OCI-LY7 (cell line): ENCODE results near the gene PLXDC1. TPM values are rescaled to one million over a fixed set of nuclear protein-coding genes. Genes with fewer than 3 reads are reported as not detected.
"Not testable (repeated sequence)": the region's sequence is repeated elsewhere in the genome, so short reads cannot be mapped to it uniquely, and the experiment has no call there.

Experiments
- BruUV-seq: library from RNA; stranded (reverse); fragments of 400-500 nt; replicated peaks from 2 replicates; lab custom pipeline; 2021; lab: Mats Ljungman, UMichigan
- CTCF ChIA-PET: fragments of 300-600 bp; sonication (Branson Sonifier 250); formaldehyde crosslinking; loops from one replicate; lab custom pipeline; 2022; ENCODE audit warnings: antibody characterized with exemption; ENCODE audit not compliant: unreplicated experiment; lab: Charles Lee
- POLR2A ChIA-PET: fragments of 300-600 bp; sonication (Branson Sonifier 250); formaldehyde crosslinking; loops from one replicate; lab custom pipeline; 2022; ENCODE audit warnings: antibody characterized with exemption; lab: Charles Lee
- DNase-seq: peaks from one replicate; pipeline ENCODE4 v3.0.0-alpha.2; 2015; ENCODE audit warnings: low spot score
- H2AFZ ChIP-seq: fragments of 200-600 bp; sonication (generic), shearing (Covaris generic); 2 replicates; pipeline ENCODE4 v1.6.1; 2014; ENCODE audit warnings: mild to moderate bottlenecking, antibody characterized with exemption, low read length, moderate library complexity
- H3K27ac ChIP-seq: fragments of 200-600 bp; sonication (generic); 2 replicates; pipeline ENCODE4 v1.5.1; 2014; ENCODE audit warnings: mixed run types, low read depth, mild to moderate bottlenecking, moderate library complexity, low read length, inconsistent platforms; ENCODE audit not compliant: poor library complexity, severe bottlenecking
- H3K36me3 ChIP-seq: fragments of 200-600 bp; sonication (generic); 2 replicates; pipeline ENCODE4 v1.6.1; 2014; ENCODE audit warnings: mild to moderate bottlenecking, antibody characterized with exemption, low read length, moderate library complexity, mixed read lengths; ENCODE audit not compliant: insufficient read depth
- H3K4me1 ChIP-seq: fragments of 200-600 bp; sonication (generic); 2 replicates; pipeline ENCODE4 v1.5.1; 2014; ENCODE audit warnings: mild to moderate bottlenecking, low read length; ENCODE audit not compliant: insufficient read depth, poor library complexity, severe bottlenecking
- H3K4me2 ChIP-seq: fragments of 200-600 bp; sonication (generic); 2 replicates; pipeline ENCODE4 v1.6.1; 2014; ENCODE audit warnings: mild to moderate bottlenecking, low read length
- H3K4me3 ChIP-seq: fragments of 200-600 bp; sonication (generic); 2 replicates; pipeline ENCODE4 v1.5.1; 2014; ENCODE audit warnings: mild to moderate bottlenecking, low read depth, low read length; ENCODE audit not compliant: poor library complexity, severe bottlenecking
- H3K79me2 ChIP-seq: fragments of 200-600 bp; sonication (generic); 2 replicates; pipeline ENCODE4 v1.6.1; 2016; ENCODE audit warnings: low read depth, mild to moderate bottlenecking, low read length, moderate library complexity, mixed read lengths; ENCODE audit not compliant: insufficient read depth
- H3K9me2 ChIP-seq: fragments of 200-600 bp; sonication (generic); 2 replicates; pipeline ENCODE4 v1.6.1; 2016; ENCODE audit warnings: mild to moderate bottlenecking, low read length, mixed read lengths; ENCODE audit not compliant: insufficient read depth
- H3K9me3 ChIP-seq: fragments of 200-600 bp; sonication (generic); 2 replicates; pipeline ENCODE4 v1.6.1; 2014; ENCODE audit warnings: mild to moderate bottlenecking, mixed run types, low read length, mixed read lengths
- H4K20me1 ChIP-seq: fragments of 200-600 bp; sonication (generic); 2 replicates; pipeline ENCODE4 v1.6.1; 2014; ENCODE audit warnings: mild to moderate bottlenecking, antibody characterized with exemption, low read length, moderate library complexity, mixed read lengths; ENCODE audit not compliant: insufficient read depth
- EZH2phosphoT487 ChIP-seq: fragments of 200-600 bp; sonication (generic); IDR thresholded peaks from 2 replicates; pipeline ENCODE4 v1.6.1; 2018; ENCODE audit warnings: low read depth, borderline replicate concordance, mild to moderate bottlenecking, mixed run types, antibody characterized with exemption, low read length, moderate library complexity, mixed read lengths
- intact Hi-C: fragments of 100-400 bp; cut with micrococcal nuclease; formaldehyde crosslinking; loops from one replicate; pipeline ENCODE4 v1.10.0; 2022; ENCODE audit not compliant: unreplicated experiment
- total RNA-seq, 2 experiments: library from RNA; depleted of rRNA in 1 of 2; stranded (reverse); fragments of >200 nt in 1 of 2; shearing (Covaris generic) in 1 of 2; gene quantifications; 2 replicates each; pipeline ENCODE4 v1.2.3, GENCODE V29; 2014 to 2022
- TF ChIP-seq, protein P1 (sequence below): fragments of 200-600 bp; sonication (generic); conservative IDR thresholded peaks from 2 replicates; pipeline ENCODE4 v1.5.1; 2014; ENCODE audit warnings: mild to moderate bottlenecking, antibody characterized with exemption, low read length, moderate library complexity, mixed read lengths

Gene PLXDC1
- total RNA-seq, 2 experiments from 2014 or later = 0.13 to 0.67 TPM

DNA sequence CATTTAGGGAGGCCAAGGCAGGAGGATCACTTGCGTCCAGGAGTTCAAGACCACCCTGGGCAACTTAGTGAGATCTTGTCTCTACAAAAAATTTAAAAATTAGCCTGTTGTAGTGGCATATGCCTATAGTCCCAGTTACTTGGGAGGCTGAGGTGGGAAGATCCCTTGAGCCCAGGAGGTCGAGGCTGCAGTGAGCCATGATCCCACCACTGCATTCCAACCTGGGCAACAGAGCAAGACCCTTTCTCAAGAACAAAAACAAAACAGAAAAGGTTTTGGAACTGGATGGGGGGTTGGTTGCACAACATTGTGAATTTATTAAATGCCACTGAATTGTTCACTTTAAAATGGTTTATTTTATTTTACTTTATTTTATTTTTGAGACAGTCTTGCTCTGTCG is 21.2 kb downstream of the PLXDC1 start:
- H3K4me1 ChIP-seq = no peaks in the 10 kb centered on the region
- POLR2A ChIA-PET = no interaction called here
- CTCF ChIA-PET = no interaction called here
- H2AFZ ChIP-seq = no peak overlapping the region
- BruUV-seq = no TSS peak
- H3K36me3 ChIP-seq = no peaks in the 10 kb centered on the region
- DNase-seq = no peak
- no peak overlapping the region for H3K27ac ChIP-seq
- no peaks in the 10 kb centered on the region for H3K9me3 ChIP-seq
- no peaks in the 10 kb centered on the region for H3K79me2 ChIP-seq
- H3K4me3 ChIP-seq = no peak overlapping the region
- no peaks in the 10 kb centered on the region for H3K9me2 ChIP-seq
- no peak overlapping the region for H3K4me2 ChIP-seq
- TF ChIP-seq, protein P1, sequence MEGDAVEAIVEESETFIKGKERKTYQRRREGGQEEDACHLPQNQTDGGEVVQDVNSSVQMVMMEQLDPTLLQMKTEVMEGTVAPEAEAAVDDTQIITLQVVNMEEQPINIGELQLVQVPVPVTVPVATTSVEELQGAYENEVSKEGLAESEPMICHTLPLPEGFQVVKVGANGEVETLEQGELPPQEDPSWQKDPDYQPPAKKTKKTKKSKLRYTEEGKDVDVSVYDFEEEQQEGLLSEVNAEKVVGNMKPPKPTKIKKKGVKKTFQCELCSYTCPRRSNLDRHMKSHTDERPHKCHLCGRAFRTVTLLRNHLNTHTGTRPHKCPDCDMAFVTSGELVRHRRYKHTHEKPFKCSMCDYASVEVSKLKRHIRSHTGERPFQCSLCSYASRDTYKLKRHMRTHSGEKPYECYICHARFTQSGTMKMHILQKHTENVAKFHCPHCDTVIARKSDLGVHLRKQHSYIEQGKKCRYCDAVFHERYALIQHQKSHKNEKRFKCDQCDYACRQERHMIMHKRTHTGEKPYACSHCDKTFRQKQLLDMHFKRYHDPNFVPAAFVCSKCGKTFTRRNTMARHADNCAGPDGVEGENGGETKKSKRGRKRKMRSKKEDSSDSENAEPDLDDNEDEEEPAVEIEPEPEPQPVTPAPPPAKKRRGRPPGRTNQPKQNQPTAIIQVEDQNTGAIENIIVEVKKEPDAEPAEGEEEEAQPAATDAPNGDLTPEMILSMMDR = no peak
- no peak for TF ChIP-seq EZH2phosphoT487
- no peaks in the 10 kb centered on the region for H4K20me1 ChIP-seq
- intact Hi-C loops = no loop called here

DNA sequence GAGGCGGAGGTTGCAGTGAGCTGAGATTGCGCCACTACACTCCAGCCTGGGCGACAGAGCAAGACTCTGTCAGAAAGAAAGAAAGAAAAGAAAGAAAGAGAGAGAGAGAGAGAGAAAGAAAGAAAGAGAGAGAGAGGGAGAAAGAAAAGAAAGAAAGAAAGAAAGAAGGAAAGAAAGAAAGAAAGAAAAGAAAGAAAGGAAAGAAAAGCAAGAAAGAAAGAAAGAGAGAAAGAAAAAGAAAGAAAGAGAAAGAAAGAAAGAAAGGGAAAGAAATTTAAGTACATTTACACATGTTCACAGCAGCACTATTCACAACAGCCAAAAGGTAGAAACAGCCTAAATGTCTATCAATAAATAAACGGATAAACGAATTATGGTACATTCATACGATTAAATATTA is 21.9 kb downstream of the PLXDC1 start:
- H3K9me2 ChIP-seq, intact Hi-C loops: not testable (repeated sequence)

DNA sequence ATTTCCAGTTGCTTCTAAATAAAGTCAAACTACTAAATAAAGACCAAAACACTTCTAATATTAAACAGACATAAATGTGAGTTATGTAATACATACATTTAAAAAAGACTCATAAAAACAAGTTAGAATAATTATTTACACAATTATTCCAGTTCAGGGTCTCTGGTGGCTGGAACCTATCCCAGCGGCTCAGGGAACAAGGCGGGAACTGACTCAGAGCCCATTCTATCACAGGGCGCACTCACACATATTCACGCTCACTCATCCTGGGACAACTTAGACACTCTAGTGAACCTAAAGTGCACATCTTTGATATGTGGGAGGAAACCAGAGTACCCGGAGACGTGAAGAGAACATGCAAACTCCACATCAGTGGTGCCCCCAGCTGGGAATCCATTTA is 25.0 kb downstream of the PLXDC1 start:
- TF ChIP-seq, protein P1 = no peak
- no peak for TF ChIP-seq EZH2phosphoT487
- H2AFZ ChIP-seq = no peak overlapping the region
- CTCF ChIA-PET = no interaction called here
- H3K36me3 ChIP-seq = no peaks in the 10 kb centered on the region
- no peak overlapping the region for H3K4me3 ChIP-seq
- POLR2A ChIA-PET = no interaction called here
- no peaks in the 10 kb centered on the region for H3K9me3 ChIP-seq
- H4K20me1 ChIP-seq = no peaks in the 10 kb centered on the region
- H3K9me2 ChIP-seq = no peaks in the 10 kb centered on the region
- H3K79me2 ChIP-seq = no peaks in the 10 kb centered on the region
- no TSS peak for BruUV-seq
- no peak overlapping the region for H3K4me2 ChIP-seq
- no peak for DNase-seq
- intact Hi-C loops = no loop called here
- H3K27ac ChIP-seq = no peak overlapping the region
- no peaks in the 10 kb centered on the region for H3K4me1 ChIP-seq

More for the DNA sequence above, 21.9 kb downstream of the PLXDC1 start:
- H2AFZ ChIP-seq, H3K27ac ChIP-seq, H3K36me3 ChIP-seq, H3K79me2 ChIP-seq, H3K4me1 ChIP-seq, H4K20me1 ChIP-seq, H3K9me3 ChIP-seq, BruUV-seq, CTCF ChIA-PET, H3K4me2 ChIP-seq, H3K4me3 ChIP-seq, DNase-seq, POLR2A ChIA-PET: not testable (repeated sequence)
